BE2C (cell line): Measurements from ENCODE around the gene MRPS27.

ENCODE experiments used
- DNase-seq: peaks from one replicate; pipeline ENCODE4 v3.0.0-alpha.2; 2020
- H3K27me3 ChIP-seq: fragments of 250-450 bp; sonication (Bioruptor Pico); 2 replicates; pipeline ENCODE4 v1.5.1; 2020; ENCODE audit warnings: mild to moderate bottlenecking
- H3K36me3 ChIP-seq: fragments of 250-450 bp; sonication (Bioruptor Pico); 2 replicates; pipeline ENCODE4 v1.5.1; 2020; ENCODE audit warnings: mild to moderate bottlenecking
- H3K4me1 ChIP-seq: fragments of 250-450 bp; sonication (Bioruptor Pico); 2 replicates; pipeline ENCODE4 v1.5.1; 2020
- H3K4me3 ChIP-seq: 2 replicates; pipeline ENCODE4 v1.5.1; 2011; ENCODE audit warnings: low read depth, low read length
- H3K9me3 ChIP-seq: fragments of 250-450 bp; sonication (Bioruptor Pico); 2 replicates; pipeline ENCODE4 v1.5.1; 2020
- CTCF ChIP-seq: IDR thresholded peaks from 2 replicates; pipeline ENCODE4 v1.5.1; 2012; ENCODE audit warnings: mild to moderate bottlenecking, low read depth, low read length

Gene MRPS27

GRCh38 chr5:72202331-72202825 is 117.7 kb downstream of the MRPS27 start:
- H3K36me3 ChIP-seq: peaks cover 97% of the 10 kb centered on the region
- no peak for TF ChIP-seq CTCF

GRCh38 chr5:72199681-72200080 is 120.4 kb downstream of the MRPS27 start:
- no peak for TF ChIP-seq CTCF
- no peak for DNase-seq
- no peaks in the 10 kb centered on the region for H3K9me3 ChIP-seq

More at GRCh38 chr5:72202331-72202825, 117.7 kb downstream of the MRPS27 start:
- H3K4me3 ChIP-seq: no peak overlapping the region
- no peaks in the 10 kb centered on the region for H3K4me1 ChIP-seq
- H3K27me3 ChIP-seq: no peaks in the 10 kb centered on the region
- no peaks in the 10 kb centered on the region for H3K9me3 ChIP-seq
- DNase-seq: no peak

GRCh38 chr5:72197393-72197792 is 122.6 kb downstream of the MRPS27 start:
- no peaks in the 10 kb centered on the region for H3K4me1 ChIP-seq
- H3K9me3 ChIP-seq: no peaks in the 10 kb centered on the region
- no peak for TF ChIP-seq CTCF
- peaks cover 92% of the 10 kb centered on the region for H3K36me3 ChIP-seq
- no peak overlapping the region for H3K4me3 ChIP-seq
- no peaks in the 10 kb centered on the region for H3K27me3 ChIP-seq
- DNase-seq: no peak

More at GRCh38 chr5:72199681-72200080, 120.4 kb downstream of the MRPS27 start:
- Histone ChIP-seq H3K27me3 (no peaks in the 10 kb centered on the region), H3K4me3 (no peak overlapping the region), H3K4me1 (no peaks in the 10 kb centered on the region), H3K36me3 (peaks cover 97% of the 10 kb centered on the region)

GRCh38 chr5:72195581-72195980 is 124.5 kb downstream of the MRPS27 start:
- no peaks in the 10 kb centered on the region for H3K27me3 ChIP-seq
- no peak for DNase-seq
- no peak for TF ChIP-seq CTCF
- no peak overlapping the region for H3K4me3 ChIP-seq
- H3K36me3 ChIP-seq: peaks cover 92% of the 10 kb centered on the region
- no peaks in the 10 kb centered on the region for H3K9me3 ChIP-seq
- peaks cover 16% of the 10 kb centered on the region for H3K4me1 ChIP-seq

GRCh38 chr5:72194846-72195245 is 125.2 kb downstream of the MRPS27 start:
- no peak overlapping the region for H3K4me3 ChIP-seq
- no peaks in the 10 kb centered on the region for H3K9me3 ChIP-seq
- peaks cover 92% of the 10 kb centered on the region for H3K36me3 ChIP-seq

More at GRCh38 chr5:72194846-72195245, 125.2 kb downstream of the MRPS27 start:
- H3K27me3 ChIP-seq: no peaks in the 10 kb centered on the region
- DNase-seq: no peak
- TF ChIP-seq CTCF: no peak
- H3K4me1 ChIP-seq: peaks cover 24% of the 10 kb centered on the region
